Measurements from ENCODE around the gene MRPL11.
A peak's percentile ranks its signal among the peaks of the same experiment; 100 is the strongest.

Gene MRPL11

GRCh38 chr11:66418986-66419308, 19.7 kb downstream of the MRPL11 start:
- Histone ChIP-seq H3K36me3 (replicated peaks; ENCODE audit: insufficient read depth, low read length) (no peaks in the 10 kb centered on the region), H3K4me2 (ENCODE audit: low read depth, low read length) (no peak overlapping the region), H3K27me3 (replicated peaks; ENCODE audit: insufficient read depth, low read length) (peaks cover 34% of the 10 kb centered on the region), H3K9me3 (replicated peaks; ENCODE audit: insufficient read depth, low read length) (no peaks in the 10 kb centered on the region), H4K20me1 (ENCODE audit: insufficient read depth, low read length) (0 out of 2 replicates have a peak, but pooled peaks cover 3% of the 10 kb centered on the region), H3K9me2 (replicated peaks; ENCODE audit: insufficient read depth, low read length) (no peaks in the 10 kb centered on the region), H3K4me3 (ENCODE audit: low read length) (no peak overlapping the region), H3K9ac (ENCODE audit: low read length) (no peak overlapping the region), H3K4me1 (ENCODE audit: low read length) (no peaks in the 10 kb centered on the region), H3F3A (ENCODE audit: insufficient read depth, low read length) (peaks cover 10% of the 10 kb centered on the region), H3K79me2 (ENCODE audit: low read length) (no peaks in the 10 kb centered on the region), H3K27ac (ENCODE audit: low read length) (no peak overlapping the region), H2AFZ (ENCODE audit: low read length) (no peak overlapping the region)
- no peak for DNase-seq
- no peak for TF ChIP-seq EZH2 (optimal IDR thresholded peaks at IDR 0.05; ENCODE audit: low read depth, low read length)
- TF ChIP-seq EZH2phosphoT487 (IDR thresholded peaks at IDR 0.05; ENCODE audit: low read length): no peak
- no peak for TF ChIP-seq CTCF (IDR thresholded peaks at IDR 0.05; ENCODE audit: low read length)

GRCh38 chr11:66418168-66418985, 20.3 kb downstream of the MRPL11 start:
- TF ChIP-seq EZH2phosphoT487 (IDR thresholded peaks at IDR 0.05; ENCODE audit: low read length): no peak
- peak; percentile 15 for TF ChIP-seq CTCF (IDR thresholded peaks at IDR 0.05; ENCODE audit: low read length)
- no peak for TF ChIP-seq EZH2 (optimal IDR thresholded peaks at IDR 0.05; ENCODE audit: low read depth, low read length)
- no peak overlapping the region for H3K4me3 ChIP-seq (ENCODE audit: low read length)
- H3K79me2 ChIP-seq (ENCODE audit: low read length): no peaks in the 10 kb centered on the region
- H3F3A ChIP-seq (ENCODE audit: insufficient read depth, low read length): peaks cover 10% of the 10 kb centered on the region
- peaks cover 39% of the 10 kb centered on the region for H3K27me3 ChIP-seq (replicated peaks; ENCODE audit: insufficient read depth, low read length)
- H3K9ac ChIP-seq (ENCODE audit: low read length): no peak overlapping the region
- no peaks in the 10 kb centered on the region for H3K9me2 ChIP-seq (replicated peaks; ENCODE audit: insufficient read depth, low read length)
- no peaks in the 10 kb centered on the region for H3K4me1 ChIP-seq (ENCODE audit: low read length)
- no peak overlapping the region for H2AFZ ChIP-seq (ENCODE audit: low read length)
- H3K27ac ChIP-seq (ENCODE audit: low read length): no peak overlapping the region
- H3K4me2 ChIP-seq (ENCODE audit: low read depth, low read length): no peak overlapping the region
- H3K9me3 ChIP-seq (replicated peaks; ENCODE audit: insufficient read depth, low read length): no peaks in the 10 kb centered on the region
- H4K20me1 ChIP-seq (ENCODE audit: insufficient read depth, low read length): 0 out of 2 replicates have a peak, but pooled peaks cover 3% of the 10 kb centered on the region
- no peaks in the 10 kb centered on the region for H3K36me3 ChIP-seq (replicated peaks; ENCODE audit: insufficient read depth, low read length)
- peak; percentile 56 for DNase-seq

- H3K79me2 ChIP-seq (ENCODE audit: low read length): no peaks in the 10 kb centered on the region
- H3K36me3 ChIP-seq (replicated peaks; ENCODE audit: insufficient read depth, low read length): no peaks in the 10 kb centered on the region
- H3K4me3 ChIP-seq (ENCODE audit: low read length): no peak overlapping the region
- H3K27me3 ChIP-seq (replicated peaks; ENCODE audit: insufficient read depth, low read length): peaks cover 53% of the 10 kb centered on the region
- H3K9ac ChIP-seq (ENCODE audit: low read length): no peak overlapping the region
- H4K20me1 ChIP-seq (ENCODE audit: insufficient read depth, low read length): no peaks in the 10 kb centered on the region
- no peak overlapping the region for H2AFZ ChIP-seq (ENCODE audit: low read length)
- H3K27ac ChIP-seq (ENCODE audit: low read length): no peak overlapping the region
- no peaks in the 10 kb centered on the region for H3K4me1 ChIP-seq (ENCODE audit: low read length)
- DNase-seq: no peak
- H3K4me2 ChIP-seq (ENCODE audit: low read depth, low read length): no peak overlapping the region
- H3F3A ChIP-seq (ENCODE audit: insufficient read depth, low read length): peaks cover 9% of the 10 kb centered on the region
- H3K9me2 ChIP-seq (replicated peaks; ENCODE audit: insufficient read depth, low read length): no peaks in the 10 kb centered on the region
- H3K9me3 ChIP-seq (replicated peaks; ENCODE audit: insufficient read depth, low read length): no peaks in the 10 kb centered on the region
- no peak for TF ChIP-seq EZH2phosphoT487 (IDR thresholded peaks at IDR 0.05; ENCODE audit: low read length)
- TF ChIP-seq EZH2 (optimal IDR thresholded peaks at IDR 0.05; ENCODE audit: low read depth, low read length): no peak
- TF ChIP-seq CTCF (IDR thresholded peaks at IDR 0.05; ENCODE audit: low read length): no peak
Observed at GRCh38 chr11:66417000-66417399, 21.6 kb downstream of the MRPL11 start.
